Tibial nerve (tissue), 3 donors: ENCODE data around the gene SARM1.

ENCODE experiments used
- POLR2A ChIP-seq, 2 donors: fragments of 450-650 bp; IDR thresholded peaks; one replicate each; pipeline ENCODE4 v1.6.1; 2017; ENCODE audit warnings: antibody characterized with exemption in 2 of 2, mild to moderate bottlenecking in 2 of 2, moderate library complexity in 2 of 2
- TF ChIP-seq, protein P1 (sequence below), 5 experiments: fragments of 200-600 bp in 3 of 5; fragments of 450-650 bp in 2 of 5; sonication (generic) in 3 of 5; IDR thresholded peaks; one replicate each; pipeline ENCODE4 v1.5.1; 2016 to 2019; ENCODE audit warnings: antibody characterized with exemption in 5 of 5, mild to moderate bottlenecking in 3 of 5, moderate library complexity in 2 of 5

DNA sequence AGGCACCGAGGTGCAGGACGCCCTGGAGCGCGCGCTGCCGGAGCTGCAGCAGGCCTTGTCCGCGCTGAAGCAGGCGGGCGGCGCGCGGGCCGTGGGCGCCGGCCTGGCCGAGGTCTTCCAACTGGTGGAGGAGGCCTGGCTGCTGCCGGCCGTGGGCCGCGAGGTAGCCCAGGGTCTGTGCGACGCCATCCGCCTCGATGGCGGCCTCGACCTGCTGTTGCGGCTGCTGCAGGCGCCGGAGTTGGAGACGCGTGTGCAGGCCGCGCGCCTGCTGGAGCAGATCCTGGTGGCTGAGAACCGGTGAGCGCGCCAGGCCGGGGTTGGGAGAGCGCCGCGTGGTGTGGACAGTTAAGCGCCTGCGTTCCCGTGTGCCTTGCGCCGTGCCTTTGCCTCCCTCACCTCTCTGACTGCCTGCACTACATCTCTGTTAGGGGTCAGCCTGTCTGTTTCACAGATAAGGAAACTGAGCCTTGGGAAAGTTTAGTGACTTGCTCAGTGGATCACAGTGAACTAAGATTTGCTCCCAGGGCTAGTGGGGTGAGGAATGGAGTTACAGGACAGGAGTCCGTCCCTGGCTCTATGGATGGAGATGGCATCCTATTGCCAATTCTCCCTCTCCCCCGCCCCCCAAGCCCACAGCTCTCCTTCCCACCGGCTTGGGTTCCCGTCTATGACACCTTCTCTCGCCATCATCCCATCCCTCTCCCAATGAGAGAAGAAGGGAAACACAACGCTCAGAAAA lies 880 bp downstream of the SARM1 start:
- TF ChIP-seq, protein P1, sequence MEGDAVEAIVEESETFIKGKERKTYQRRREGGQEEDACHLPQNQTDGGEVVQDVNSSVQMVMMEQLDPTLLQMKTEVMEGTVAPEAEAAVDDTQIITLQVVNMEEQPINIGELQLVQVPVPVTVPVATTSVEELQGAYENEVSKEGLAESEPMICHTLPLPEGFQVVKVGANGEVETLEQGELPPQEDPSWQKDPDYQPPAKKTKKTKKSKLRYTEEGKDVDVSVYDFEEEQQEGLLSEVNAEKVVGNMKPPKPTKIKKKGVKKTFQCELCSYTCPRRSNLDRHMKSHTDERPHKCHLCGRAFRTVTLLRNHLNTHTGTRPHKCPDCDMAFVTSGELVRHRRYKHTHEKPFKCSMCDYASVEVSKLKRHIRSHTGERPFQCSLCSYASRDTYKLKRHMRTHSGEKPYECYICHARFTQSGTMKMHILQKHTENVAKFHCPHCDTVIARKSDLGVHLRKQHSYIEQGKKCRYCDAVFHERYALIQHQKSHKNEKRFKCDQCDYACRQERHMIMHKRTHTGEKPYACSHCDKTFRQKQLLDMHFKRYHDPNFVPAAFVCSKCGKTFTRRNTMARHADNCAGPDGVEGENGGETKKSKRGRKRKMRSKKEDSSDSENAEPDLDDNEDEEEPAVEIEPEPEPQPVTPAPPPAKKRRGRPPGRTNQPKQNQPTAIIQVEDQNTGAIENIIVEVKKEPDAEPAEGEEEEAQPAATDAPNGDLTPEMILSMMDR (IDR thresholded peaks at IDR 0.05), result no peak
- TF ChIP-seq POLR2A (IDR thresholded peaks at IDR 0.05), result no peak
